Fibroblast of lung (primary cell): ENCODE measurements around the gene NUAK2. TPM values are rescaled to one million over a fixed set of nuclear protein-coding genes. Genes with fewer than 3 reads are reported as not detected.

ENCODE experiments used
- DNase-seq, 2 donors: peaks; one replicate each; pipeline versions ENCODE4 v3.0.0 to v3.0.0-alpha.2; 2010; ENCODE audit warnings: low read depth in 2 of 2
- H2AFZ ChIP-seq: 2 replicates; pipeline ENCODE4 v1.5.1; 2012; ENCODE audit warnings: low read length, control low read depth, inconsistent platforms
- H3K27ac ChIP-seq: 2 replicates; pipeline ENCODE4 v1.5.1; 2011; ENCODE audit warnings: low read length, control low read depth; ENCODE audit not compliant: insufficient read depth
- H3K27me3 ChIP-seq: 2 replicates; pipeline ENCODE4 v1.5.1; 2011; ENCODE audit warnings: mild to moderate bottlenecking, low read length; ENCODE audit not compliant: control insufficient read depth, insufficient read depth
- H3K36me3 ChIP-seq: 2 replicates; pipeline ENCODE4 v1.5.1; 2011; ENCODE audit warnings: low read length; ENCODE audit not compliant: control insufficient read depth, insufficient read depth
- H3K4me1 ChIP-seq: 2 replicates; pipeline ENCODE4 v1.5.1; 2011; ENCODE audit warnings: low read length; ENCODE audit not compliant: control insufficient read depth, insufficient read depth; ENCODE audit errors: extremely low read depth
- H3K4me2 ChIP-seq: 2 replicates; pipeline ENCODE4 v1.5.1; 2011; ENCODE audit warnings: low read length, control low read depth; ENCODE audit not compliant: insufficient read depth; ENCODE audit errors: extremely low read depth
- H3K4me3 ChIP-seq, 4 experiments: fragments of 200-600 bp in 1 of 4; sonication (generic) in 1 of 4; replicated peaks in 1 of 4; 2 replicates each; pipeline ENCODE4 v1.5.1; 2011 to 2016; ENCODE audit warnings: low read length in 4 of 4, low read depth in 3 of 4, mild to moderate bottlenecking in 3 of 4, control low read depth in 2 of 4, inconsistent platforms in 1 of 4, mixed read lengths in 1 of 4; ENCODE audit not compliant: insufficient read depth in 1 of 4; ENCODE audit errors: control extremely low read depth in 1 of 4
- H3K79me2 ChIP-seq: 2 replicates; pipeline ENCODE4 v1.5.1; 2012; ENCODE audit warnings: mild to moderate bottlenecking, low read length, inconsistent platforms; ENCODE audit not compliant: control insufficient read depth, insufficient read depth
- H3K9ac ChIP-seq: 2 replicates; pipeline ENCODE4 v1.5.1; 2011; ENCODE audit warnings: mild to moderate bottlenecking, low read length, control low read depth; ENCODE audit not compliant: insufficient read depth
- H3K9me3 ChIP-seq: 2 replicates; pipeline ENCODE4 v1.5.1; 2012; ENCODE audit warnings: low read depth, low read length; ENCODE audit not compliant: control insufficient read depth, insufficient read depth
- H4K20me1 ChIP-seq: 2 replicates; pipeline ENCODE4 v1.5.1; 2011; ENCODE audit warnings: low read length; ENCODE audit not compliant: control insufficient read depth, insufficient read depth; ENCODE audit errors: extremely low read depth
- EZH2 ChIP-seq: IDR thresholded peaks from 2 replicates; pipeline ENCODE4 v1.5.1; 2012; ENCODE audit warnings: low read length, control low read depth, mild to moderate bottlenecking; ENCODE audit errors: missing control alignments
- polyA plus RNA-seq, 2 donors: library from polyadenylated mRNA; depleted of rRNA in 1 of 2; stranded (reverse) in 1 of 2; unstranded in 1 of 2; fragments of >200 nt; gene quantifications; 2 replicates each; pipeline ENCODE4 v1.2.1, GENCODE V29; 2011 to 2012; ENCODE audit warnings: missing spikeins in 1 of 2
- total RNA-seq: library from RNA; depleted of rRNA; stranded (reverse); fragments of >200 nt; gene quantifications from 2 replicates; pipeline ENCODE4 v1.2.1, GENCODE V29; 2014
- TF ChIP-seq, protein P1 (sequence below), 2 donors: IDR thresholded peaks in 1 of 2; conservative IDR thresholded peaks in 1 of 2; 1 replicate in 1 of 2; 2 replicates in 1 of 2; pipeline ENCODE4 v1.5.1; 2011 to 2012; ENCODE audit warnings: low read length in 2 of 2, control low read depth in 1 of 2, inconsistent platforms in 1 of 2, low read depth in 1 of 2, mild to moderate bottlenecking in 1 of 2

Gene NUAK2
- total and polyA plus RNA-seq, 2 donors (not counting 1 experiment from before 2014, with no cell fraction given) = 1.7 to 4.9 TPM

- Histone ChIP-seq H3K4me2 (no peak overlapping the region), H3K9ac (no peak overlapping the region), H3K79me2 (no peaks in the 10 kb centered on the region), H4K20me1 (no peaks in the 10 kb centered on the region), H3K36me3 (no peaks in the 10 kb centered on the region), H3K4me1 (no peaks in the 10 kb centered on the region), H3K27ac (no peak overlapping the region), H3K4me3 (no peak overlapping the region), H3K9me3 (no peaks in the 10 kb centered on the region), H2AFZ (no peak overlapping the region), H3K27me3 (peaks cover 48% of the 10 kb centered on the region)
- DNase-seq = no peak
- TF ChIP-seq, protein P1, sequence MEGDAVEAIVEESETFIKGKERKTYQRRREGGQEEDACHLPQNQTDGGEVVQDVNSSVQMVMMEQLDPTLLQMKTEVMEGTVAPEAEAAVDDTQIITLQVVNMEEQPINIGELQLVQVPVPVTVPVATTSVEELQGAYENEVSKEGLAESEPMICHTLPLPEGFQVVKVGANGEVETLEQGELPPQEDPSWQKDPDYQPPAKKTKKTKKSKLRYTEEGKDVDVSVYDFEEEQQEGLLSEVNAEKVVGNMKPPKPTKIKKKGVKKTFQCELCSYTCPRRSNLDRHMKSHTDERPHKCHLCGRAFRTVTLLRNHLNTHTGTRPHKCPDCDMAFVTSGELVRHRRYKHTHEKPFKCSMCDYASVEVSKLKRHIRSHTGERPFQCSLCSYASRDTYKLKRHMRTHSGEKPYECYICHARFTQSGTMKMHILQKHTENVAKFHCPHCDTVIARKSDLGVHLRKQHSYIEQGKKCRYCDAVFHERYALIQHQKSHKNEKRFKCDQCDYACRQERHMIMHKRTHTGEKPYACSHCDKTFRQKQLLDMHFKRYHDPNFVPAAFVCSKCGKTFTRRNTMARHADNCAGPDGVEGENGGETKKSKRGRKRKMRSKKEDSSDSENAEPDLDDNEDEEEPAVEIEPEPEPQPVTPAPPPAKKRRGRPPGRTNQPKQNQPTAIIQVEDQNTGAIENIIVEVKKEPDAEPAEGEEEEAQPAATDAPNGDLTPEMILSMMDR (conservative IDR thresholded peaks at IDR 0.05 in 1 of 2, IDR thresholded peaks at IDR 0.05 in 1 of 2; ENCODE audit: low read depth in 1 of 2, low read length in 2 of 2) = no peak
- TF ChIP-seq EZH2 = no peak
Observed at GRCh38 chr1:205340676-205341075, 19.1 kb upstream of the NUAK2 start.

GRCh38 chr1:205339717-205340116, 18.2 kb upstream of the NUAK2 start:
- no peaks in the 10 kb centered on the region for H3K79me2 ChIP-seq
- no peaks in the 10 kb centered on the region for H3K9me3 ChIP-seq
- no peaks in the 10 kb centered on the region for H3K4me1 ChIP-seq
- no peak overlapping the region for H3K4me2 ChIP-seq
- H3K27ac ChIP-seq = no peak overlapping the region
- no peaks in the 10 kb centered on the region for H4K20me1 ChIP-seq
- H3K9ac ChIP-seq = no peak overlapping the region
- H3K36me3 ChIP-seq = no peaks in the 10 kb centered on the region
- no peak for DNase-seq
- TF ChIP-seq, protein P1 (conservative IDR thresholded peaks at IDR 0.05 in 1 of 2, IDR thresholded peaks at IDR 0.05 in 1 of 2; ENCODE audit: low read depth in 1 of 2, low read length in 2 of 2) = no peak
- TF ChIP-seq EZH2 = no peak
- no peak overlapping the region for H3K4me3 ChIP-seq
- peaks cover 46% of the 10 kb centered on the region for H3K27me3 ChIP-seq
- H2AFZ ChIP-seq = no peak overlapping the region

DNA sequence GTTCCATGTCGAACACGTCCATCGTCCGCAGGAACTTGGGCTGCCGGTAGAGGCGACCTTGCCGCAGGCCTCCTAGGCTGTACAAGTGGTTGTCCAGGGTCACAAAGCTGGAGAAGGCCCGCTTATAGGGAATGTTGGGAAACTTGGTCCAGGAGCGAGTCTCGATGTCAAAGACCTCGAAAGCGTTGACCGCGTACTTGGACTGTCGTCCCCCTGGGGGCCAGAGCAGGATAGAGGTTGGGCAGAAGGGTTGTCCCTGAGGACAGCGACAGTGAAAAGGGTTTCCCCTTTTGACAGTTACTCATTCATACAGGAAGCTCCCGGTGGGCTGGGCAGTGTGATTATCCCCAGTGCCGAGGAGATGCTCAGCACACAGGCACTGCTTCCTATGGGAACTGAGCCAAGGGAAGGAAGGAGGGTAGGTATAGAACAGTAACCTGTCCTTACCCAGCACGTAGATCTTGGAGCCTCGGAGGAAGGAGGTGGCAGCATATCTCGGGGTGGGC, 17.7 kb upstream of the NUAK2 start:
- H3K4me1 ChIP-seq = no peaks in the 10 kb centered on the region
- no peak overlapping the region for H3K4me3 ChIP-seq
- no peaks in the 10 kb centered on the region for H3K36me3 ChIP-seq
- H3K27ac ChIP-seq = no peak overlapping the region
- H3K9me3 ChIP-seq = no peaks in the 10 kb centered on the region
- no peak overlapping the region for H3K4me2 ChIP-seq
- no peak for DNase-seq
- no peak for TF ChIP-seq EZH2
- TF ChIP-seq, protein P1 (conservative IDR thresholded peaks at IDR 0.05 in 1 of 2, IDR thresholded peaks at IDR 0.05 in 1 of 2; ENCODE audit: low read depth in 1 of 2, low read length in 2 of 2) = no peak
- no peaks in the 10 kb centered on the region for H3K79me2 ChIP-seq
- no peak overlapping the region for H2AFZ ChIP-seq
- H3K27me3 ChIP-seq = peaks cover 46% of the 10 kb centered on the region
- H3K9ac ChIP-seq = no peak overlapping the region
- H4K20me1 ChIP-seq = no peaks in the 10 kb centered on the region
